Measurements from ENCODE around the gene SCARB1.

DNA sequence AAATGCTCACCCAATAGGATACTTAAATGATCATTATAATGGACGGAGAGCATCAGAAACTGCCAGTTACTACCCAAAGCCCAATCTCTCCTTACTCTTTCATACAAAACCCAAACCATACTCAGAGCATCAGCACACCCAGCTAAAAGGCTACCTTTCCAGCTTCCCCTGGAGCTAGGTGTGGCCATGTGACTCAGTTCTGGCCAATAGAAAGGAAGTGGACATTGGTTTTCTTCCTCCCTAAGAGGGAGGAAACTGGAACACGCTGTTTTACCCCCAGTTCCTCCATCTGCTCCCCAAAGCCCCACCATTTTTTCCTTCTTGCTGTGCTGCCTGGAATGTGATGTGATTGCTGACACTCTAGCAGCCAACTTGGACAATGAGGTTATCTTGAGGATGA lies 50.7 kb downstream of the SCARB1 start:
- TF ChIP-seq, protein P1, sequence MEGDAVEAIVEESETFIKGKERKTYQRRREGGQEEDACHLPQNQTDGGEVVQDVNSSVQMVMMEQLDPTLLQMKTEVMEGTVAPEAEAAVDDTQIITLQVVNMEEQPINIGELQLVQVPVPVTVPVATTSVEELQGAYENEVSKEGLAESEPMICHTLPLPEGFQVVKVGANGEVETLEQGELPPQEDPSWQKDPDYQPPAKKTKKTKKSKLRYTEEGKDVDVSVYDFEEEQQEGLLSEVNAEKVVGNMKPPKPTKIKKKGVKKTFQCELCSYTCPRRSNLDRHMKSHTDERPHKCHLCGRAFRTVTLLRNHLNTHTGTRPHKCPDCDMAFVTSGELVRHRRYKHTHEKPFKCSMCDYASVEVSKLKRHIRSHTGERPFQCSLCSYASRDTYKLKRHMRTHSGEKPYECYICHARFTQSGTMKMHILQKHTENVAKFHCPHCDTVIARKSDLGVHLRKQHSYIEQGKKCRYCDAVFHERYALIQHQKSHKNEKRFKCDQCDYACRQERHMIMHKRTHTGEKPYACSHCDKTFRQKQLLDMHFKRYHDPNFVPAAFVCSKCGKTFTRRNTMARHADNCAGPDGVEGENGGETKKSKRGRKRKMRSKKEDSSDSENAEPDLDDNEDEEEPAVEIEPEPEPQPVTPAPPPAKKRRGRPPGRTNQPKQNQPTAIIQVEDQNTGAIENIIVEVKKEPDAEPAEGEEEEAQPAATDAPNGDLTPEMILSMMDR (IDR thresholded peaks at IDR 0.05) = no peak
- no peak for TF ChIP-seq POLR2A (IDR thresholded peaks at IDR 0.05)

Data from right lobe of liver (tissue), 4 donors.